ENCODE results near the gene PABPC1L. TPM values are rescaled to one million over a fixed set of nuclear protein-coding genes. Genes with fewer than 3 reads are reported as not detected.

Gene PABPC1L
- total and polyA plus RNA-seq, 2 of the 13 experiments (the other 11 are each of a cell fraction or from before 2014, with no cell fraction given): 30.8 to 252 TPM

DNA sequence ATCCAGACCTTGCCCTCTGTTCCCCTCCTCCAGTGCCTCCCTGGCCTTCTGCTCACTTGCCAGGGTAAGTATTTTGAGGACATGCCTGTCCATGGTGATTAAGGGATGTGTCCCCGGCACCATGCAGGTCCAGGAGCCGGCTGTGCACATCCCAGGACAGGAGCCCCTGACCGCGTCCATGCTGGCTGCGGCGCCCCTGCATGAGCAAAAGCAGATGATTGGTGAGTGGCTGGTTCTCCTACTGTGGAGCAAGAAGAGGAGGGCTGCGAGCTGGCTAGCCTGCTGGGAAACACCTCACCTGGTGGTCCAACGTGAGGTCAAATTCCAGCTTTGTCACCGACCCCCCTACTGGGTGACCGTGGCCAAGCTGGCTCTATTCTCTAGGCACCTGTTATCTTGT, 26.6 kb downstream of the PABPC1L start:
- Histone ChIP-seq H3K79me2 (ENCODE audit: insufficient read depth, low read length) (no peaks in the 10 kb centered on the region), H3K9me3 (ENCODE audit: low read length) (no peaks in the 10 kb centered on the region), H3K4me1 (ENCODE audit: insufficient read depth, low read length) (no peaks in the 10 kb centered on the region), H3K4me3 (replicated peaks in 1 of 3; ENCODE audit: insufficient read depth in 1 of 3, low read depth in 2 of 3, low read length in 3 of 3) (no peak overlapping the region), H3K36me3 (replicated peaks in 1 of 2; ENCODE audit: control insufficient read depth in 1 of 2, insufficient read depth in 2 of 2, low read length in 2 of 2) (peaks cover 43 to 86% of the 10 kb centered on the region in 2 experiments), H4K20me1 (ENCODE audit: insufficient read depth, low read length) (no peaks in the 10 kb centered on the region), H3K9ac (ENCODE audit: insufficient read depth, low read depth, low read length) (no peak overlapping the region), H3K4me2 (ENCODE audit: low read depth, low read length) (no peak overlapping the region), H2AFZ (ENCODE audit: low read length) (no peak overlapping the region), H3K27me3 (ENCODE audit: control insufficient read depth in 1 of 2, insufficient read depth in 2 of 2, low read length in 2 of 2) (no peaks in the 10 kb centered on the region), H3K27ac (ENCODE audit: extremely low read length, insufficient read depth, low read length) (no peak overlapping the region)
- FAIRE-seq: no peak
- in situ Hi-C loops (cut with HindIII; ENCODE audit: extremely low pct_ligation_motif_present, low pct_unique_long_range_greater_than_20kb) (no loop called here), intact Hi-C loops (cut with micrococcal nuclease; ENCODE audit: unreplicated experiment) (no loop called here)
- BruUV-seq (replicated peaks): no TSS peak
- ChIA-PET POLR2A (no interaction called here), CTCF (ENCODE audit: low intra/inter-chr PET ratio, low total read pairs) (no interaction called here)
- ATAC-seq: no peak
- no peak for TF ChIP-seq ZNF282 (IDR thresholded peaks at IDR 0.05; ENCODE audit: partially characterized antibody)
- TF ChIP-seq ZNF768 (CRISPR knock-in tag; IDR thresholded peaks at IDR 0.05): peak; percentile 10; the same call in 1 of the 2 replicates
- TF ChIP-seq CENPX (CRISPR knock-in tag; IDR thresholded peaks at IDR 0.05): no peak
- TF ChIP-seq JUNB (CRISPR knock-in tag; IDR thresholded peaks at IDR 0.05; ENCODE audit: borderline replicate concordance): no peak
- TF ChIP-seq, protein P1, sequence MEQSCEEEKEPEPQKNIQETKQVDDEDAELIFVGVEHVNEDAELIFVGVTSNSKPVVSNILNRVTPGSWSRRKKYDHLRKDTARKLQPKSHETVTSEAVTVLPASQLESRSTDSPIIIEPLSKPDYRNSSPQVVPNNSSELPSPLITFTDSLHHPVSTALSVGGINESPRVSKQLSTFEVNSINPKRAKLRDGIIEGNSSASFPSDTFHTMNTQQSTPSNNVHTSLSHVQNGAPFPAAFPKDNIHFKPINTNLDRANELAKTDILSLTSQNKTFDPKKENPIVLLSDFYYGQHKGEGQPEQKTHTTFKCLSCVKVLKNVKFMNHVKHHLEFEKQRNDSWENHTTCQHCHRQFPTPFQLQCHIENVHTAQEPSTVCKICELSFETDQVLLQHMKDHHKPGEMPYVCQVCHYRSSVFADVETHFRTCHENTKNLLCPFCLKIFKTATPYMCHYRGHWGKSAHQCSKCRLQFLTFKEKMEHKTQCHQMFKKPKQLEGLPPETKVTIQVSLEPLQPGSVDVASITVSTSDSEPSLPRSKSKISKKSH (CRISPR knock-in tag; IDR thresholded peaks at IDR 0.05; ENCODE audit: borderline replicate concordance): peak; percentile 40; the same call in 1 of the 2 replicates
- TF ChIP-seq ARNT (IDR thresholded peaks at IDR 0.05): no peak
- TF ChIP-seq, protein P2, sequence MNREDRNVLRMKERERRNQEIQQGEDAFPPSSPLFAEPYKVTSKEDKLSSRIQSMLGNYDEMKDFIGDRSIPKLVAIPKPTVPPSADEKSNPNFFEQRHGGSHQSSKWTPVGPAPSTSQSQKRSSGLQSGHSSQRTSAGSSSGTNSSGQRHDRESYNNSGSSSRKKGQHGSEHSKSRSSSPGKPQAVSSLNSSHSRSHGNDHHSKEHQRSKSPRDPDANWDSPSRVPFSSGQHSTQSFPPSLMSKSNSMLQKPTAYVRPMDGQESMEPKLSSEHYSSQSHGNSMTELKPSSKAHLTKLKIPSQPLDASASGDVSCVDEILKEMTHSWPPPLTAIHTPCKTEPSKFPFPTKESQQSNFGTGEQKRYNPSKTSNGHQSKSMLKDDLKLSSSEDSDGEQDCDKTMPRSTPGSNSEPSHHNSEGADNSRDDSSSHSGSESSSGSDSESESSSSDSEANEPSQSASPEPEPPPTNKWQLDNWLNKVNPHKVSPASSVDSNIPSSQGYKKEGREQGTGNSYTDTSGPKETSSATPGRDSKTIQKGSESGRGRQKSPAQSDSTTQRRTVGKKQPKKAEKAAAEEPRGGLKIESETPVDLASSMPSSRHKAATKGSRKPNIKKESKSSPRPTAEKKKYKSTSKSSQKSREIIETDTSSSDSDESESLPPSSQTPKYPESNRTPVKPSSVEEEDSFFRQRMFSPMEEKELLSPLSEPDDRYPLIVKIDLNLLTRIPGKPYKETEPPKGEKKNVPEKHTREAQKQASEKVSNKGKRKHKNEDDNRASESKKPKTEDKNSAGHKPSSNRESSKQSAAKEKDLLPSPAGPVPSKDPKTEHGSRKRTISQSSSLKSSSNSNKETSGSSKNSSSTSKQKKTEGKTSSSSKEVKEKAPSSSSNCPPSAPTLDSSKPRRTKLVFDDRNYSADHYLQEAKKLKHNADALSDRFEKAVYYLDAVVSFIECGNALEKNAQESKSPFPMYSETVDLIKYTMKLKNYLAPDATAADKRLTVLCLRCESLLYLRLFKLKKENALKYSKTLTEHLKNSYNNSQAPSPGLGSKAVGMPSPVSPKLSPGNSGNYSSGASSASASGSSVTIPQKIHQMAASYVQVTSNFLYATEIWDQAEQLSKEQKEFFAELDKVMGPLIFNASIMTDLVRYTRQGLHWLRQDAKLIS (CRISPR knock-in tag; IDR thresholded peaks at IDR 0.05): no peak
- WGBS (ENCODE audit: low lambda C conversion rate): 93% methylated on average over 10 of the region's 10 CpGs
- no peak for DNase-seq (ENCODE audit: low spot score)

Data from HepG2 (cell line).